Heart right ventricle (tissue), 16 donors: Measurements from ENCODE around the gene KDM1A. TPM values are rescaled to one million over a fixed set of nuclear protein-coding genes. Genes with fewer than 3 reads are reported as not detected.

Source experiments
- ATAC-seq, 8 donors: fragments of 200-7000 bp; cut with Tn5 transposase; one replicate each; pipeline ENCODE4 v1.9.1; 2020; ENCODE audit warnings: mild to moderate bottlenecking in 8 of 8, moderate library complexity in 8 of 8, moderate number of reproducible peaks in 1 of 8
- DNase-seq, 2 donors: peaks; one replicate each; pipeline ENCODE4 v3.0.0-alpha.2; 2020
- H3K27ac ChIP-seq, 10 donors: fragments of 200-600 bp; sonication (generic) in 2 of 10; one replicate each; pipeline versions ENCODE4 v1.5.0 to v1.8.0; 2020 to 2022; ENCODE audit warnings: mild to moderate bottlenecking in 3 of 10
- H3K27me3 ChIP-seq, 7 donors: fragments of 200-600 bp; one replicate each; pipeline ENCODE4 v1.8.0; 2021 to 2022; ENCODE audit warnings: mild to moderate bottlenecking in 2 of 7
- H3K36me3 ChIP-seq, 9 donors: fragments of 200-600 bp; sonication (generic) in 1 of 9; one replicate each; pipeline versions ENCODE4 v1.5.0 to v1.8.0; 2020 to 2022; ENCODE audit warnings: mild to moderate bottlenecking in 2 of 9
- H3K4me1 ChIP-seq, 9 donors: fragments of 200-600 bp; sonication (generic) in 1 of 9; one replicate each; pipeline versions ENCODE4 v1.5.0 to v1.8.0; 2020 to 2022; ENCODE audit warnings: mild to moderate bottlenecking in 4 of 9
- H3K4me3 ChIP-seq, 10 donors: fragments of 200-600 bp; sonication (generic) in 2 of 10; one replicate each; pipeline versions ENCODE4 v1.5.0 to v1.8.0; 2020 to 2022; ENCODE audit warnings: mild to moderate bottlenecking in 7 of 10, moderate library complexity in 2 of 10
- H3K9me3 ChIP-seq, 11 donors: fragments of 200-600 bp in 10 of 11; sonication (generic) in 2 of 11; one replicate each; pipeline versions ENCODE4 v1.5.0 to v1.8.0; 2013 to 2022; ENCODE audit warnings: mild to moderate bottlenecking in 2 of 11, control low read depth in 1 of 11, moderate library complexity in 1 of 11
- WGBS, 2 donors: extraction: QIAGEN DNeasy Blood & Tissue Kit; methylation state at CpG; one replicate each; pipeline ENCODE4 v1.1.7; 2013; ENCODE audit warnings: inconsistent platforms in 1 of 2; 5-methylcytosine and 5-hydroxymethylcytosine counted together
- intact Hi-C, 10 donors: fragments of 100-400 bp; cut with DNase I; formaldehyde crosslinking; loops; one replicate each; pipeline versions ENCODE4 v1.11.1 to v1.14.2; 2022
- polyA plus RNA-seq, 2 donors: library from polyadenylated mRNA; stranded (reverse); fragments of 200-250 nt; gene quantifications; one replicate each; pipeline ENCODE4 v1.2.3, GENCODE V29; 2013
- total RNA-seq, 10 donors: library from RNA; stranded (reverse); fragmentation: NEBNext Ultra II Directional in 3 of 10; extraction: Animal tissue kit (Norgen Biotek cat#: 25700) in 3 of 10; gene quantifications; one replicate each; pipeline versions ENCODE4 v1.2.1 to v1.2.4, GENCODE V29; 2021 to 2023
- TF ChIP-seq, protein P1 (sequence below), 9 donors: fragments of 200-600 bp; sonication (generic) in 2 of 9; IDR thresholded peaks; one replicate each; pipeline versions ENCODE4 v1.5.0 to v1.8.0; 2021 to 2022; ENCODE audit warnings: antibody characterized with exemption in 9 of 9, mild to moderate bottlenecking in 5 of 9, moderate library complexity in 1 of 9
- donor health status: Arrhythmogenic right ventricular cardiomyopathy.
- donor health status: ischemic (EF 13 %, LVEDD 7.1; RV severe dilation, severe dysfunction).
- donor health status: healthy with polysubstance abuse.
- donor health status: DM: no; HTN: yes; CAD: no.
- donor health status: DM: no; HTN: no; CAD: no.
- donor health status: ischemic (EF 25% LVEDD 6.9; RV normal size, moderate dysfunction).
- donor health status: ischemic (EF 25% LVEDD 5.7; RV mildly dilated, moderate dysfunction).
- donor health status: healthy.
- donor health status: DM: yes; HTN: yes; CAD: no.
- donor health status: Ischemic cardiomyopathy.
- donor health status: ischemic (EF 35%, LVEDD 5.7; RV mildly dilated, moderate dysfunction).
- donor health status: nonischemic (EF 11% LVEDD 7.7; RV severe dilation, severe dysfunction).
- donor health status: DM: yes; HTN: yes; CAD: no.
- donor health status: PGD.
- donor health status: ischemic (EF 29% LVEDD 5.4; RV normal size, mild dysfunction).
- donor health status: nonischemic (EF 23%, LVEDD 6.1; RV moderate dilation, normal function).

The KDM1A gene
- total and polyA plus RNA-seq, 12 donors, result 12.4 to 35.0 (median 27.3) TPM

- DNase-seq, result no peak
- Histone ChIP-seq H3K36me3 (no peaks in the 10 kb centered on the region), H3K27ac (no peak overlapping the region), H3K9me3 (peaks cover 0 to 5% (median 0%) of the 10 kb centered on the region in 11 donors), H3K4me1 (peaks cover 0 to 10% (median 0%) of the 10 kb centered on the region in 9 donors), H3K4me3 (no peak overlapping the region), H3K27me3 (peaks cover 0 to 83% (median 27%) of the 10 kb centered on the region in 7 donors)
- 56 to 62% methylated on average over 5 of the region's 5 CpGs for WGBS, 2 donors
- intact Hi-C loops, result loop anchor here in 3 of 10 donors (10.0 kb wide), 2 partner anchors 123 to 303 kb away; no protein-coding TSS in a partner anchor
- ATAC-seq, result no peak
- TF ChIP-seq, protein P1, sequence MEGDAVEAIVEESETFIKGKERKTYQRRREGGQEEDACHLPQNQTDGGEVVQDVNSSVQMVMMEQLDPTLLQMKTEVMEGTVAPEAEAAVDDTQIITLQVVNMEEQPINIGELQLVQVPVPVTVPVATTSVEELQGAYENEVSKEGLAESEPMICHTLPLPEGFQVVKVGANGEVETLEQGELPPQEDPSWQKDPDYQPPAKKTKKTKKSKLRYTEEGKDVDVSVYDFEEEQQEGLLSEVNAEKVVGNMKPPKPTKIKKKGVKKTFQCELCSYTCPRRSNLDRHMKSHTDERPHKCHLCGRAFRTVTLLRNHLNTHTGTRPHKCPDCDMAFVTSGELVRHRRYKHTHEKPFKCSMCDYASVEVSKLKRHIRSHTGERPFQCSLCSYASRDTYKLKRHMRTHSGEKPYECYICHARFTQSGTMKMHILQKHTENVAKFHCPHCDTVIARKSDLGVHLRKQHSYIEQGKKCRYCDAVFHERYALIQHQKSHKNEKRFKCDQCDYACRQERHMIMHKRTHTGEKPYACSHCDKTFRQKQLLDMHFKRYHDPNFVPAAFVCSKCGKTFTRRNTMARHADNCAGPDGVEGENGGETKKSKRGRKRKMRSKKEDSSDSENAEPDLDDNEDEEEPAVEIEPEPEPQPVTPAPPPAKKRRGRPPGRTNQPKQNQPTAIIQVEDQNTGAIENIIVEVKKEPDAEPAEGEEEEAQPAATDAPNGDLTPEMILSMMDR (IDR thresholded peaks at IDR 0.05), result no peak
These were observed 47.5 kb upstream of the KDM1A start for GRCh38 chr1:22971611-22972405.

DNA sequence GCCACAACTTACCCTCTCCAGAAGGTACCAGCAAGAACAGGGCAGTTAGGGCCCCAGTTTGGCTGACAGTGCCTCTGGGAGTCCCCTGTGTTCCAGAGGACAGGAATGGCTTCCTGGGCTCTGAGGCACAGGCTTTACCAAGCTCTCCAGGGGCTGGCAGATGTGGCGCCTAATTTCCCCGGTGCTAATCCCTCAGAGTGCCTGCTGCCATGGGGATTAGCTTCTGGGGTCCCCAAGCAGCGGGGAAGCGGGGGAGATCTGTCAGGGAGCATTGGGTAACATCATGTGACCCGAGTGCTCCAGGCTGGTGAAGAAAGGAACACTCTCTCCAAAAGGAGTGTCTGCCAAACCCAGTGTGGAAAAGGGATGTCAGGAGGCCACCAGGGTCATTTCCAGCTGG lies 46.5 kb upstream of the KDM1A start, which contains the start of gene LACTBL1:
Gene LACTBL1 (minus strand): TSS at position 107 of the 400 bp plus-strand sequence. CDS start 550 bp downstream, outside the sequence.
- Histone ChIP-seq H3K4me3 (no peak within 1 kb of the TSS), H3K27me3 (peaks cover 0 to 73% (median 27%) of the 10 kb centered on the region in 7 donors), H3K9me3 (no peaks in the 10 kb centered on the region), H3K36me3 (no peaks in the 10 kb centered on the region), H3K27ac (no peak within 1 kb of the TSS), H3K4me1 (peaks cover 0 to 10% (median 0%) of the 10 kb centered on the region in 9 donors)
- TF ChIP-seq, protein P1 (IDR thresholded peaks at IDR 0.05), result no peak
- DNase-seq (no peak), ATAC-seq (no peak)
- 47 to 57% methylated on average over 5 of the region's 5 CpGs for WGBS, 2 donors
- intact Hi-C loops, result loop anchor here in 3 of 10 donors (10.0 kb wide), 2 partner anchors 122 to 302 kb away; no protein-coding TSS in a partner anchor

- Histone ChIP-seq H3K4me1 (peaks cover 0 to 10% (median 0%) of the 10 kb centered on the region in 9 donors), H3K9me3 (no peaks in the 10 kb centered on the region), H3K27me3 (peaks cover 0 to 45% (median 8%) of the 10 kb centered on the region in 7 donors), H3K4me3 (no peak overlapping the region), H3K36me3 (no peaks in the 10 kb centered on the region), H3K27ac (no peak overlapping the region)
- ATAC-seq (no peak), DNase-seq (no peak)
- TF ChIP-seq, protein P1 (IDR thresholded peaks at IDR 0.05), result no peak
- intact Hi-C loops, result loop anchor here in 8 of 10 donors (2.0 to 10.0 kb wide), 7 partner anchors 119 to 299 kb away; no protein-coding TSS in a partner anchor
- WGBS, 2 donors, result 69 to 76% methylated on average over 3 of the region's 3 CpGs
These were observed 43.6 kb upstream of the KDM1A start for GRCh38 chr1:22975694-22976093.

- Histone ChIP-seq H3K27ac (no peak overlapping the region), H3K36me3 (no peaks in the 10 kb centered on the region), H3K9me3 (no peaks in the 10 kb centered on the region), H3K4me3 (no peak overlapping the region), H3K4me1 (peaks cover 0 to 10% (median 0%) of the 10 kb centered on the region in 9 donors), H3K27me3 (peaks cover 0 to 41% (median 7%) of the 10 kb centered on the region in 7 donors)
- WGBS, 2 donors, result 61 to 63% methylated on average over 4 of the region's 4 CpGs
- TF ChIP-seq, protein P1 (IDR thresholded peaks at IDR 0.05), result no peak
- intact Hi-C loops, result loop anchor here in 8 of 10 donors (2.0 to 10.0 kb wide), 7 partner anchors 119 to 299 kb away; no protein-coding TSS in a partner anchor
- DNase-seq (no peak), ATAC-seq (peak in 1 of 8 donors; percentile 11)
These were observed 43.2 kb upstream of the KDM1A start for GRCh38 chr1:22976127-22976460.
